GM19397 (cell line): Measurements from ENCODE around the gene CHRNB1.
"Not testable (repeated sequence)": the region's sequence is repeated elsewhere in the genome, so short reads cannot be mapped to it uniquely, and the experiment has no call there.

ENCODE experiments used
- ATAC-seq: cut with Tn5 transposase; IDR thresholded peaks from one replicate; pipeline ENCODE4 v1.9.1; 2021; ENCODE audit warnings: mild to moderate bottlenecking, moderate library complexity; ENCODE audit not compliant: unreplicated experiment

The CHRNB1 gene

GRCh38 chr17:7466318-7466638 is 21.4 kb downstream of the CHRNB1 start:
- no peak for ATAC-seq

DNA sequence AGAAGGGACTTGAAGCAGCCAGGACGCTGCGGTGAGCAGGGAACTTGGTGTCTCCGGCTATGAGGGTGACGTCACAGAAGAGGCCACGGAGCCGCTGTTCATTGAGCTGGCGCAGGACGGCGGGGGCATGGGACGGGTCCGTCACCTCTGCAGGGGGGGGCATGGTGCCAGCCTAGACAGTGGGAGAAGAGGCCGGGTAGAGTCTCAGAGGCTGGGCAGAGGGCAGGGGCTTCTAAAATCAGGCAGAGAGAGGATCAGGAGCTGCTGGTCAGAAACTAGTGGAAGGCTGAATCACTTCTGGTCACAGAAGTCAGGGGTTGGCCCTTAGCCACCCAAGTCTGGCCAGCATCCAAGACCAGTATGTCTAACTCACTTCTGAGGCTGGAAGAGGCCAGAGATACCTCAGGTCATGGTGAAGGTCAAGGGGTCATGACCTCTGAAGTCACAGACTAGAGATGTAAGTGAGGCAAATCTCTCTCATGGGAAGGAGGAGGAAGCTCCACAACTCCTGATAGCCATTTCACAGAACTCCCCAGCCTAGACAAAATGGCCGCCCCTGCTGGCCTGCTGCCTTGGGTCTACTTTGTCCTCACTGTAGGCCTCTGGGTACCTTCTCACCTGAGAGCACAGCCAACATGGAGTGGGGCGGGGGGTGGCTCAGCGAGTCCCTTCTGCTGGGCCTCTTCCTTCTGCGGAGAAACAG is 21.9 kb downstream of the CHRNB1 start:
- no peak for ATAC-seq

GRCh38 chr17:7467498-7467897 is 22.6 kb downstream of the CHRNB1 start:
- ATAC-seq: no peak

DNA sequence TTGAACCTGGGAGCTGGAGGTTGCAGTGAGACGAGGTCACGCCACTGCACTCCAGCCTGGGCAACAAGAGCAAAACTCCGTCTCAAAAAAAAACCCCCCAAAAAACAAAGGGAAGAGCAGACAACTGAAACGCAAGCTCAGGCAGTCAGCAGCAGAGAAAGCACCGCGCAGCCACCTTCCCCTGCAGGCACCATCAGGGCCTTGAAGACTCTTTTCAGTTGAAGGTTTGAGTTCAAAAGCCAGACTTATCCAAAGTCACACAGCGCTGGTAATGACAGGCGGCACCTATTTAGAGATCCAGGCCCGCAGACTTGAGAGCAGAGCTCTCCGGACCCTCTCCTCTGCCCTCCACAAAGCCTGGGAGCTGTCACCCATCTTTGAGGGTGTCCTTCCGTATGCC is 23.4 kb downstream of the CHRNB1 start:
- no peak for ATAC-seq

DNA sequence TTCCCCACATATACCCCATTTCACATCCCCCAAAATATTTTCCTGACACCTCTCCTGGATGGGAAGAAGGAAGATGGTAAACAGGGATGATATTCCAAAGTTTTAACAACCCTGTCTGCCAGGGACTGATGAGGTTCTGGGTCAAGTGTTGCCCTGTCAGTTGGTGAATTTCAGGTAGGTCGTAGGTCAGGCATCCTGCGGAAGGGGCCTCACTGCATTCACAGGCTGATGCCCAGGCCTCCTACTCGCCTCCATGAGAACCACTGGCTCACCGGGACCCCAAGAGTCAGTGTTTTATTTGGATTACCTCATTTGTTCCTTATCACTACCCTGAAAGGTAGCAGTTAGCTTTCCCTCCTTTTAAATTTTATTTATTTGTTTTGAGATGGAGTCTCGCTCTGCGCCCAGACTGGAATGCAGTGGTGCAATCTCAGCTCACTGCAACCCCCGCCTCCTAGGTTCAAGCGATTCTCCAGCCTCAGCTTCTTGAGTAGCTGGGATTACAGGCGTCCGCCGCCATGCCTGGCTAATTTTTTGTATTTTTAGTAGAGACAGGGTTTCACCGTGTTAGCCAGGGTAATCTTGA is 24.0 kb downstream of the CHRNB1 start:
- no peak for ATAC-seq

- not testable (repeated sequence) for ATAC-seq
Measured at GRCh38 chr17:7469843-7470242, 25.0 kb downstream of the CHRNB1 start.

DNA sequence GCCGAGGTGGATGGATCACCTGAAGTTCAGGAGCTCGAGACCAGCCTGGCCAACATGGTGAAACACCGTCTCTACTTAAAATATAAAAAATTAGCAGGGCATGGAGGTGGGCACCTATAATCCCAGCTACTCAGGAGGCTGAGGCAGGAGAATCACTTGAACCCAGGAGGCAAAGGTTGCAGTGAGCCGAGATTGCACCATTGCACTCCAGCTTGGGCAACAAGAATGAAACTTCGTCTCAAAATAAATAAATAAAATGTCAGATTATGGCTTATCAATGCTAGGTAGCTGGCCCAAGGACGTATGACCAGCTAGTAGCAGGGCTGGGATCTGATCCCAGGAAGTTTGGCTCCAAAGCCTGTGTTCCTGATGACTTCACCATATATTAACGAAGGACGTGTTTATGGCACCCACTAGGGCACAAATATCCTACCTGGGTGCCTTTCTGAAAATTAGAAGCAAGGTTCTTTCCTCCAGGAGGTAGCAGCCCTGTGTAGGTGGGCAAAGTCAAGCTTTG is 25.7 kb downstream of the CHRNB1 start:
- ATAC-seq: not testable (repeated sequence)

- ATAC-seq: no peak
Measured at GRCh38 chr17:7471729-7472128, 26.9 kb downstream of the CHRNB1 start.

DNA sequence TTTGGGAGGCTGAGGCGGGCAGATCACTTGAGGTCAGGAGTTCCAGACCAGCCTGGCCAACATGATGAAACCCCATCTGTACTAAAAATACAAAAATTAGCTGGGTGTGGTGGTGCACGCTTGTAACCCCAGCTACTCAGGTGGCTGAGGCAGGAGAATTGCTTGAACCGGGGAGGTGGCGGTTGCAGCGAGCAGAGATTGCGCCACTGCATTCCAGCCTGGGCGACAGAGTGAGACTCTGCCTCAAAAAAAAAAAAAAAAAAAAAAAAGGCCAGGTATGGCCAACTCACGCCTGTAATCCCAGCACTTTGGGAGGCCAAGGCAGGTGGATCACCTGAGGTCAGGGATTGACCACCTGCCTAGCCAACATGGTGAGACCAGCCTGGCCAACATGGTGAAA is 29.9 kb downstream of the CHRNB1 start:
- ATAC-seq: not testable (repeated sequence)

GRCh38 chr17:7475764-7476422 is 31.0 kb downstream of the CHRNB1 start:
- ATAC-seq: no peak

- no peak for ATAC-seq
Measured at GRCh38 chr17:7476494-7476893, 31.6 kb downstream of the CHRNB1 start.

DNA sequence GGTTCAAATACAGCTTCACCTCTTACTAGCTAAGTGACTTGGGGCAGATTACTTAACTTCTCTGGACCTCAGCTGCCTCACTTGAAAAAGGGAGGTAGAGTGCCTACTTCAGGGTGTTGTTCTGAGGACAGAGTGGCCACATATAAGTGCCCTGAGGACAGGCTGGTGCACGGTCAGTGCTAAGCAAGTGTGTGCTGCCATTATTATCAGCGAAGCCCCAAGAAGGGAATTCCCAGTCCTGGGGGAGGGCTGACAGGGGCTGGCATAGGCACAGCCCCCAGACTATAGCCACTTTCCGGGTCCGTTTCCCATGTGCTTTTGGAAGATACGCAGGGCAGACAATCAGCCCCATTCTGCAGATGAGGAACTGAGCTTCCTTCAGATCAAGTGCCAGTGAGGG is 32.1 kb downstream of the CHRNB1 start:
- ATAC-seq: no peak

DNA sequence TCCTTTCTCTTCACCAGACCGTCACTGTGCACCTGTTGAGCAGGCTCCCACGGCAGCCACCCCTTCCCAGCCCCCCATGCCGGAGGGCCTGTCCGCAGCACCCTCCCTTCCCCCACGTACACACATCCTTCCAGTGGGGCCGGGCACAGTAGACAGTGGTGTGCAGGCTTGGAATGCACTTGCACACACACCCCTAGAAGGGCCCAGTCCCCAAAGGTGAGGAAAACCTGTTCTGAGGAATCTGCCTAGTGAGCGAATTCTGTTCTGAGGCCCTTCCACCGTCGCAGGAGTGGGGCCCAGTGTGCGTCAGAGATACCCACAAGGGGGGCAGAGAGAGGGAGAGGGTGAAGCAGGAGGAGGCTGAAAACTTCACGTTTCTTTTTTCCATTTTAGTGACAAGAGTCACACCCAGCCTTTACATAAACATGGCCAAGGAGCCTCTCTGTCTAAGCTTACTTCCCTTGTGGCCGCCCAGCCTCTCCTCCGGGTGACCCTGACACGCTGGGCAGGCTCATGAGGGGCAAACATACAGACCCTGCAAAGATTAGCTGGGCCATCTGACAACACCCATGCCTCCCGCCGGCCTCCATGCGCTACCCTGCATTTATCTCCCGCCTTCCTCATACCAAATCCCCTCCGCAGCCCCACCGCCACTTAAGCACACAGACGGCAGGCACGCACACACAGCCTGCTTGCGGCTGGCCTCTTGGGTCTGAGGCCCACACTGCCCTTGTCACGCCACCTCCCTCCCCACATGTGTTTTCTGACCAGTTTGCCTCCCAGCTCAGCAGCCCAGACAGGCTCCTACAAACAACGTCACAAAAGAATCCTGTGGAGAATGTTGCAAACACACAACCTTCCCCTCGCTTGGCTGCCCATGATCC is 32.8 kb downstream of the CHRNB1 start:
- ATAC-seq: no peak

DNA sequence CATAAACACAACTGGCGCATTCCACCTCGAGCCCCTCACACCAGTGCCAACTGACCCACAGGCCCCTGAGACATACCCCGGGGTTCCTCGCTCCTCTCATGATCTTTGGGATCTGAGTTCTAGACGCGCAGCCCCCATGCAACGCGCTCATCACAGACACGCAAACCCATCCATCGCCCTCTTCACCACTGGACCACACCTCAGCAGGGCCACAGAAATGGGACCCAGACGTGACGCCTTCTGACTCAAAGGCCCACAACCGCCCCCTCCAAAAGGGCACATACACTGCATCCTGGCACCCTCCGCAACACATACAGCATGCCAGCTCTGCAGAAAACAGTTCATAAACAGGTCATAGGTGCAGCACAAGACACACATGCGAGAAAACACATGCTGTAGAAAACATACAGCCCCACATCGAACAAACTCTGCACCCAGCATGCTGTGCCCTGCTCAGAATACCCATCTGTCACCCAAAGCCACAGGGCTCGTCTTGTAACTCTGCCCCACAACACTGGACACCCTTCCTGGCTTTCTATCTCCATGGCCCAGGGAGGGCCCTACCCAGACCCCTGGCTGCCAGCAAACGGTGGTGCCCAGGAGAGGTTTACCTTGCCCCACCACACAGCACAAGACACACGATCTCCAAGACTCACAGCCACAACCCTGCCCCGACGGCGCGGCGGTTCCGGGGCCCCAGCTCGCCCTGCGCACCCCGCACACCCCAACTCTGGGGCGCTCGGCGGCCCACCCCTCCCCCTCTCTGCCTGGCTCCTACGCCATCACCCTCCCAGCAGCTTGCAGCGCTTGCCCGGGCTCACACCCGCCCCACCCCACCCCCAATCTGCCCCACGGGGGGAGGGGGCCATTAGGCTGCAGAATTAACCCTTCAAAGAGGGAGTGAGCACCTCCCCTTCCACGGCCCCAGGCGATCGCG is 33.7 kb downstream of the CHRNB1 start:
- no peak for ATAC-seq

- no peak for ATAC-seq
Measured at GRCh38 chr17:7479213-7480088, 34.6 kb downstream of the CHRNB1 start, which contains the start of gene ZBTB4. Gene ZBTB4 (minus strand): TSS chr17:7479631. CDS start chr17:7466801, 12,830 bp downstream.

GRCh38 chr17:7480089-7480384 is 35.2 kb downstream of the CHRNB1 start:
- no peak for ATAC-seq

GRCh38 chr17:7481275-7481674 is 36.4 kb downstream of the CHRNB1 start, which contains the start of gene SLC35G6:
Gene SLC35G6 (plus strand): TSS chr17:7481446. CDS start chr17:7481517, 71 bp downstream.
- ATAC-seq: not testable (repeated sequence)

- not testable (repeated sequence) for ATAC-seq
Measured at GRCh38 chr17:7481842-7482741, 37.2 kb downstream of the CHRNB1 start.
